ENCODE data around the gene SHH. TPM values are rescaled to one million over a fixed set of nuclear protein-coding genes. Genes with fewer than 3 reads are reported as not detected.

Gene SHH
- polyA plus RNA-seq, 4 donors, result 0.27 to 8.3 (median 1.3) TPM

GRCh38 chr7:155751409-155751808 lies 60.9 kb downstream of the SHH start:
- FAIRE-seq (no peak), DNase-seq (no peak)
- H3K27me3 ChIP-seq (ENCODE audit: control insufficient read depth in 3 of 3, insufficient read depth in 3 of 3, low read length in 3 of 3), result no peaks in the 10 kb centered on the region
- H3K36me3 ChIP-seq (ENCODE audit: control insufficient read depth in 3 of 3, insufficient read depth in 2 of 3, low read depth in 1 of 3, low read length in 3 of 3), result peaks cover 0 to 24% (median 10%) of the 10 kb centered on the region in 3 donors
- H3K4me1 ChIP-seq (ENCODE audit: control insufficient read depth in 3 of 3, insufficient read depth in 2 of 3, low read depth in 1 of 3, low read length in 2 of 3), result peaks cover 3 to 16% (median 12%) of the 10 kb centered on the region in 3 donors
- H3K9me3 ChIP-seq (ENCODE audit: control insufficient read depth in 2 of 2, insufficient read depth in 1 of 2, low read depth in 1 of 2, low read length in 1 of 2), result no peaks in the 10 kb centered on the region
- 76 to 86% (median 82%) methylated on average over 4 of the region's 4 CpGs for WGBS, 3 donors
- H3K27ac ChIP-seq (ENCODE audit: low read depth in 1 of 3, low read length in 2 of 3), result no peak overlapping the region
- H3K4me3 ChIP-seq (ENCODE audit: low read depth in 1 of 3, low read length in 3 of 3), result no peak overlapping the region

- no peaks in the 10 kb centered on the region for H3K9me3 ChIP-seq (ENCODE audit: control insufficient read depth in 2 of 2, insufficient read depth in 1 of 2, low read depth in 1 of 2, low read length in 1 of 2)
- H3K27me3 ChIP-seq (ENCODE audit: control insufficient read depth in 3 of 3, insufficient read depth in 3 of 3, low read length in 3 of 3), result no peaks in the 10 kb centered on the region
- 66 to 83% (median 81%) methylated on average over 5 of the region's 5 CpGs for WGBS, 3 donors
- FAIRE-seq (no peak), DNase-seq (no peak)
- no peak overlapping the region for H3K27ac ChIP-seq (ENCODE audit: low read depth in 1 of 3, low read length in 2 of 3)
- no peak overlapping the region for H3K4me3 ChIP-seq (ENCODE audit: low read depth in 1 of 3, low read length in 3 of 3)
- peaks cover 0 to 31% (median 10%) of the 10 kb centered on the region in 3 donors for H3K36me3 ChIP-seq (ENCODE audit: control insufficient read depth in 3 of 3, insufficient read depth in 2 of 3, low read depth in 1 of 3, low read length in 3 of 3)
- peaks cover 3 to 16% (median 12%) of the 10 kb centered on the region in 3 donors for H3K4me1 ChIP-seq (ENCODE audit: control insufficient read depth in 3 of 3, insufficient read depth in 2 of 3, low read depth in 1 of 3, low read length in 2 of 3)
These were observed 61.8 kb downstream of the SHH start for GRCh38 chr7:155750255-155751125.

Other genes with a start within 250 kb of the SHH start
- gene RBM33, start 167.8 kb downstream of the SHH start, polyA plus RNA-seq, result 10 to 100 TPM in 3 of 4 donors, 1 to 10 TPM in 1; 7.8 to 39.7 (median 15.1) TPM